OCI-LY1 (cell line): Measurements from ENCODE around the gene PDZD2.

ENCODE experiments used
- CTCF ChIP-seq: fragments of 200-600 bp; sonication (generic), shearing (Covaris generic); IDR thresholded peaks from 2 replicates; pipeline ENCODE4 v1.5.1; 2017; ENCODE audit warnings: mild to moderate bottlenecking, antibody characterized with exemption, low read length, moderate library complexity, mixed read lengths
- EZH2 ChIP-seq: fragments of 200-600 bp; sonication (generic), shearing (Covaris generic); IDR thresholded peaks from 2 replicates; pipeline ENCODE4 v1.8.0; 2017; ENCODE audit warnings: borderline replicate concordance, mixed run types, mild to moderate bottlenecking, antibody characterized with exemption, low read length, moderate library complexity, mixed read lengths

GRCh38 chr5:31754358-31754704 lies 115.4 kb downstream of the PDZD2 start:
- TF ChIP-seq CTCF (no peak), EZH2 (no peak)
